CD4-positive, alpha-beta T cell (primary cell): Measurements from ENCODE around the gene SMOC2. TPM values are rescaled to one million over a fixed set of nuclear protein-coding genes. Genes with fewer than 3 reads are reported as not detected.

Source experiments
- ATAC-seq: fragments of 200-7000 bp; cut with Tn5 transposase; one replicate; pipeline ENCODE4 v1.10.0; 2022; ENCODE audit warnings: mild to moderate bottlenecking; ENCODE audit not compliant: poor library complexity
- CTCF ChIA-PET: fragments of 350-600 bp; sonication (Branson Sonifier 250); formaldehyde crosslinking; loops from one replicate; lab custom pipeline; 2021; ENCODE audit warnings: antibody characterized with exemption, inconsistent platforms; lab: Charles Lee
- POLR2A ChIA-PET: fragments of 350-600 bp; sonication (Branson Sonifier 250); formaldehyde crosslinking; loops from one replicate; lab custom pipeline; 2021; ENCODE audit warnings: antibody characterized with exemption, inconsistent platforms; lab: Charles Lee
- DNase-seq, 14 experiments: peaks; one replicate each; pipeline ENCODE4 v3.0.0-alpha.2; 2013 to 2020; ENCODE audit warnings: mixed read lengths in 2 of 14
- H3K27ac ChIP-seq, 2 donors: one replicate each; pipeline versions ENCODE4 v1.5.1 to v1.7.0; 2013; ENCODE audit warnings: low read length in 2 of 2, low read depth in 1 of 2, mild to moderate bottlenecking in 1 of 2
- H3K27me3 ChIP-seq, 2 experiments: 1 replicate in 1 of 2; 2 replicates in 1 of 2; pipeline versions ENCODE4 v1.6.1 to v1.7.0; 2013; ENCODE audit warnings: low read length in 2 of 2, control low read depth in 1 of 2, mild to moderate bottlenecking in 1 of 2, moderate library complexity in 1 of 2; ENCODE audit not compliant: insufficient read depth in 2 of 2, control insufficient read depth in 1 of 2
- H3K36me3 ChIP-seq: one replicate; pipeline ENCODE4 v1.6.1; 2013; ENCODE audit warnings: low read length, control low read depth; ENCODE audit not compliant: insufficient read depth
- H3K4me1 ChIP-seq: one replicate; pipeline ENCODE4 v1.6.1; 2013; ENCODE audit warnings: low read length, control low read depth; ENCODE audit not compliant: insufficient read depth
- H3K4me3 ChIP-seq: one replicate; pipeline ENCODE4 v1.5.1; 2013; ENCODE audit warnings: mild to moderate bottlenecking, low read length, moderate library complexity
- H3K9me3 ChIP-seq, 2 experiments: 1 replicate in 1 of 2; 2 replicates in 1 of 2; pipeline versions ENCODE4 v1.6.1 to v1.7.0; 2013; ENCODE audit warnings: low read length in 2 of 2, mild to moderate bottlenecking in 2 of 2, control low read depth in 1 of 2, moderate library complexity in 1 of 2; ENCODE audit not compliant: control insufficient read depth in 1 of 2, insufficient read depth in 1 of 2
- H3K27ac Mint-ChIP-seq: one replicate; pipeline ENCODE4 v1.8.0; 2020; ENCODE audit warnings: mixed read lengths
- H3K27me3 Mint-ChIP-seq: one replicate; pipeline ENCODE4 v1.8.0; 2021; ENCODE audit warnings: mixed read lengths
- H3K36me3 Mint-ChIP-seq: one replicate; pipeline ENCODE4 v1.8.0; 2021; ENCODE audit warnings: low read depth, mixed read lengths
- H3K4me1 Mint-ChIP-seq: one replicate; pipeline ENCODE4 v1.8.0; 2021; ENCODE audit warnings: low read depth, mixed read lengths
- H3K4me3 Mint-ChIP-seq: one replicate; pipeline ENCODE4 v1.8.0; 2020; ENCODE audit warnings: mild to moderate bottlenecking, mixed read lengths
- H3K9me3 Mint-ChIP-seq: one replicate; pipeline ENCODE4 v1.8.0; 2020; ENCODE audit warnings: mixed read lengths
- intact Hi-C, 2 experiments: fragments of 100-400 bp; cut with DNase I in 1 of 2; cut with micrococcal nuclease in 1 of 2; formaldehyde crosslinking; loops; one replicate each; pipeline versions ENCODE4 v1.15.1 to v1.9.0; 2023 to 2025; cut with DNase I, micrococcal nuclease
- total RNA-seq, 174 experiments: library from RNA in 2 of 174; stranded (reverse) in 2 of 174; gene quantifications; one replicate each; pipeline ENCODE4 v1.2.3 and lab custom pipeline; 2021 to 2026
- TF ChIP-seq, protein P1 (sequence below): fragments of 200-600 bp; IDR thresholded peaks from one replicate; pipeline ENCODE4 v1.8.0; 2022; ENCODE audit warnings: antibody characterized with exemption, mild to moderate bottlenecking

The SMOC2 gene
- total RNA-seq, 2 experiments from 2014 or later, result not detected

DNA sequence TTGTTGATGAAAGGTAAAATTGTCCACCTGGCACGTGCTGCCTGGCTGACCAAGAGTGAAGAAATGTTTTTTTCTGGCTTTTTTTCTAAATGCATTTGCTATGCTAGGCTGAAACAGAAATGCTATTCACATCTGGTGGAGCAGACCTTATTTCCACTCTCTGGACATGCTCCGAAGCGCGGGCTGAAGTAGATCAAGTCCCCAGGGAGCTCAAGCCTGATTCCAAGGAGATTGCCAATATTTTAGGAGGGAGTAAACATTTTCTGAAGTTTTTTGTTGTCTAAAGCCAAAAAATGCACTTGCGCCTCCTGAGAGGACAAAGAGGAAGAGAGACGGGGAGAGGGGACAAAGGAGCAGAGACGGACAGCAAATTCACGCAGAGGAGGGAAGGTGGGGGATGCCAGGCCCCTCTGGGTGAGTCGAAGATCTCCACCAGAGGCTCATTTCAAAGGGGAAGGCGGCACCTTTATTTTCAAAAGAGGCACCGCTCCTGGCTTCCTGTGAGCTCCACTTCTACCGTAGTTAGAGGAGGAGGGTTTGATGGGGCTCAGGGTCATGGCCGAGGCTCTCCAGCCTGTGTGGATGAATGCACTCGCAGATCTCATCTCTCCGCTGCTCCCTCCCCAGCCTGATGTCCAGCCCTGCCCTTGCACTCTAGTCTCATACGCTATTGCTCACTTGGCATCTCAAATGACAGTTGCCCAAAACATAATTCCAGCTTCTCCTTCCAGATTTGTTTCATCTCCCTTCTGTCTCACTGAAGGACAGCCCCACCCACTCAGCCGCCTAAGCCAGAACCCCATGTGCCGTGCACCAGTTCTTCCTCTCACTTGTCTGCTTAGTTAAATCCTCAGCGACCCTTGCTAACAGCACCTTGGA, 23.1 kb upstream of the SMOC2 start:
- H3K4me1 ChIP-seq, result no peaks in the 10 kb centered on the region
- no peaks in the 10 kb centered on the region for H3K27me3 Mint-ChIP-seq
- POLR2A ChIA-PET, result no interaction called here
- no peaks in the 10 kb centered on the region for H3K36me3 Mint-ChIP-seq
- TF ChIP-seq, protein P1, sequence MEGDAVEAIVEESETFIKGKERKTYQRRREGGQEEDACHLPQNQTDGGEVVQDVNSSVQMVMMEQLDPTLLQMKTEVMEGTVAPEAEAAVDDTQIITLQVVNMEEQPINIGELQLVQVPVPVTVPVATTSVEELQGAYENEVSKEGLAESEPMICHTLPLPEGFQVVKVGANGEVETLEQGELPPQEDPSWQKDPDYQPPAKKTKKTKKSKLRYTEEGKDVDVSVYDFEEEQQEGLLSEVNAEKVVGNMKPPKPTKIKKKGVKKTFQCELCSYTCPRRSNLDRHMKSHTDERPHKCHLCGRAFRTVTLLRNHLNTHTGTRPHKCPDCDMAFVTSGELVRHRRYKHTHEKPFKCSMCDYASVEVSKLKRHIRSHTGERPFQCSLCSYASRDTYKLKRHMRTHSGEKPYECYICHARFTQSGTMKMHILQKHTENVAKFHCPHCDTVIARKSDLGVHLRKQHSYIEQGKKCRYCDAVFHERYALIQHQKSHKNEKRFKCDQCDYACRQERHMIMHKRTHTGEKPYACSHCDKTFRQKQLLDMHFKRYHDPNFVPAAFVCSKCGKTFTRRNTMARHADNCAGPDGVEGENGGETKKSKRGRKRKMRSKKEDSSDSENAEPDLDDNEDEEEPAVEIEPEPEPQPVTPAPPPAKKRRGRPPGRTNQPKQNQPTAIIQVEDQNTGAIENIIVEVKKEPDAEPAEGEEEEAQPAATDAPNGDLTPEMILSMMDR, result no peak
- DNase-seq (no peak), ATAC-seq (no peak)
- no peak overlapping the region for H3K4me3 ChIP-seq
- H3K27me3 ChIP-seq, result no peaks in the 10 kb centered on the region
- no peaks in the 10 kb centered on the region for H3K9me3 Mint-ChIP-seq
- no peak overlapping the region for H3K27ac ChIP-seq
- no peak overlapping the region for H3K4me3 Mint-ChIP-seq
- intact Hi-C loops, result no loop called here
- H3K27ac Mint-ChIP-seq, result no peak overlapping the region
- H3K36me3 ChIP-seq, result no peaks in the 10 kb centered on the region
- H3K4me1 Mint-ChIP-seq, result no peaks in the 10 kb centered on the region
- CTCF ChIA-PET, result no interaction called here
- H3K9me3 ChIP-seq, result peaks cover 0 to 4% of the 10 kb centered on the region in 2 experiments

DNA sequence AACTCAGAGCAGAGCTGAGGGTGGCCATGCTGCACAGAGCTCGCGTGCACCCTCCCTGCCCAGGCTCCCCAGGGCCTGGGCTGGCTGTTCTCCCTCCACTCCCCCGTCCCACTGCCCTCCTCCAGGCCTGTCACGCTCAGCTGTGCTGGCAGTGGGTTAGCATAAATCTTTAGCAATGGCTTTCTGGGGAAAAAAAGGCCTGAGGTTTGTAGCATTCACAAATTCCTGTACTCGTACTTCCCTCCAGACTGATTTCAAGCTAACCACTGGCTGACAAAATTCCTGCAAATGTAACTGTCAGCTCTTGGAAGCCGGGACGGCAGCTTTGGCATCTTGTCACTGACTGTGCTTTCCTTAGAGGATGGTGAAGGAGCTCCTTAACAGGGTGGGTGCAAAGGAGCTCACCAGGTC, 22.3 kb upstream of the SMOC2 start:
- POLR2A ChIA-PET, result no interaction called here

DNA sequence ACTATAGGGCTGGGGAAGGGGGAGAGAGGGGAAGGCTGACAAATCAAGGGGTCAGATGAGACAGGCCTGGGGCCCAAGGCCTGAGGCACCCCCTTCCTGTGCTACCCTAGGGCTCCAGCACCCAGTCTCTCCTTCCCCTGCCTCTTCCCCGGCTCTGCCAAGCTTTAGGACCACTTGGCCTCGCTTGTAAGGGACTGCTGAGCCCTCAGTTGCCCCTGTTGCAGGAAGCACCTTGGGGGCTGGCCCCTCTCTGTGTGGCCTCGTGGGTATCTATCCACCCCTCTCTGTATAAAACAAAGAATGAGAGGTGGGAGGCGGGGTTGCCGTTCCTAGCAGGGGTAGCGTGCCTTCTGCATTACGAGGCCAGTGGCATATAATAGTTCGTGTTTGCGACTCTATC, 21.4 kb upstream of the SMOC2 start:
- Histone ChIP-seq H3K4me3 (no peak overlapping the region), H3K4me1 (no peaks in the 10 kb centered on the region), H3K27me3 (no peaks in the 10 kb centered on the region), H3K9me3 (peaks cover 0 to 3% of the 10 kb centered on the region in 2 experiments), H3K36me3 (no peaks in the 10 kb centered on the region), H3K27ac (no peak overlapping the region)
- Mint-ChIP-seq H3K4me1 (no peaks in the 10 kb centered on the region), H3K27me3 (no peaks in the 10 kb centered on the region), H3K36me3 (no peaks in the 10 kb centered on the region), H3K4me3 (no peak overlapping the region), H3K9me3 (no peaks in the 10 kb centered on the region), H3K27ac (no peak overlapping the region)
- intact Hi-C loops, result no loop called here
- CTCF ChIA-PET, result no interaction called here
- TF ChIP-seq, protein P1, result no peak
- POLR2A ChIA-PET, result no interaction called here
- DNase-seq (no peak), ATAC-seq (no peak)

More for the DNA sequence above, 22.3 kb upstream of the SMOC2 start:
- no peaks in the 10 kb centered on the region for H3K4me1 Mint-ChIP-seq
- H3K4me3 Mint-ChIP-seq, result no peak overlapping the region
- intact Hi-C loops, result no loop called here
- no peaks in the 10 kb centered on the region for H3K36me3 ChIP-seq
- no peak overlapping the region for H3K4me3 ChIP-seq
- no peaks in the 10 kb centered on the region for H3K36me3 Mint-ChIP-seq
- no peaks in the 10 kb centered on the region for H3K4me1 ChIP-seq
- H3K9me3 ChIP-seq, result peaks cover 0 to 3% of the 10 kb centered on the region in 2 experiments
- H3K27me3 Mint-ChIP-seq, result no peaks in the 10 kb centered on the region
- no peak for ATAC-seq
- no peaks in the 10 kb centered on the region for H3K27me3 ChIP-seq
- H3K9me3 Mint-ChIP-seq, result no peaks in the 10 kb centered on the region
- no peak overlapping the region for H3K27ac Mint-ChIP-seq
- no peak for DNase-seq
- TF ChIP-seq, protein P1, result no peak
- no peak overlapping the region for H3K27ac ChIP-seq
- CTCF ChIA-PET, result no interaction called here
